Midbrain (tissue), 1 donor: ENCODE data around the gene CCR7.
"Not testable (repeated sequence)": the region's sequence is repeated elsewhere in the genome, so short reads cannot be mapped to it uniquely, and the experiment has no call there.

Experiments
- DNase-seq: peaks from one replicate; lab custom pipeline; 2025; lab: John Stamatoyannopoulos, UW

CCR7 gene

GRCh38 chr17:40597556-40598300, 32.5 kb upstream of the CCR7 start:
- DNase-seq, result no peak

- no peak for DNase-seq
Observed at GRCh38 chr17:40597156-40597555, 31.9 kb upstream of the CCR7 start.

- DNase-seq, result no peak
Observed at GRCh38 chr17:40596261-40596919, 31.1 kb upstream of the CCR7 start.

- no peak for DNase-seq
Observed at GRCh38 chr17:40590742-40591141, 25.5 kb upstream of the CCR7 start.

- no peak for DNase-seq
Observed at GRCh38 chr17:40588552-40588951, 23.3 kb upstream of the CCR7 start.

- not testable (repeated sequence) for DNase-seq
Observed at GRCh38 chr17:40586264-40586663, 21.0 kb upstream of the CCR7 start.

- not testable (repeated sequence) for DNase-seq
Observed at GRCh38 chr17:40584950-40585349, 19.7 kb upstream of the CCR7 start.

- no peak for DNase-seq
Observed at GRCh38 chr17:40582328-40582901, 17.1 kb upstream of the CCR7 start.

GRCh38 chr17:40580140-40580539, 14.9 kb upstream of the CCR7 start:
- no peak for DNase-seq

GRCh38 chr17:40579471-40579870, 14.2 kb upstream of the CCR7 start:
- DNase-seq, result no peak

- DNase-seq, result no peak
Observed at GRCh38 chr17:40577611-40578065, 12.4 kb upstream of the CCR7 start.

- no peak for DNase-seq
Observed at GRCh38 chr17:40576113-40576740, 11.0 kb upstream of the CCR7 start.

GRCh38 chr17:40574292-40574691, 9.0 kb upstream of the CCR7 start:
- DNase-seq, result no peak

GRCh38 chr17:40572245-40572993, 7.1 kb upstream of the CCR7 start:
- not testable (repeated sequence) for DNase-seq

GRCh38 chr17:40568074-40568836, 3.0 kb upstream of the CCR7 start:
- no peak for DNase-seq

GRCh38 chr17:40567377-40567776, 2.1 kb upstream of the CCR7 start:
- DNase-seq, result no peak

- no peak for DNase-seq
Observed at GRCh38 chr17:40565769-40566409, 617 bp upstream of the CCR7 start.

- DNase-seq, result no peak
Observed at GRCh38 chr17:40564195-40564882, 933 bp downstream of the CCR7 start.

GRCh38 chr17:40563220-40564052, 1.8 kb downstream of the CCR7 start:
- DNase-seq, result no peak
